Activated B cell treated with CpG ODN at 0.5 μM for 24 hours (primary cell): ENCODE measurements around the gene IFNAR2. TPM values are rescaled to one million over a fixed set of nuclear protein-coding genes. Genes with fewer than 3 reads are reported as not detected.
"Not testable (repeated sequence)": the region's sequence is repeated elsewhere in the genome, so short reads cannot be mapped to it uniquely, and the experiment has no call there.

Experiments
- ATAC-seq: fragments of 200-7000 bp; cut with Tn5 transposase; one replicate; pipeline ENCODE4 v1.10.0; 2021; ENCODE audit warnings: low read depth, mild to moderate bottlenecking, moderate library complexity
- CTCF ChIA-PET: fragments of 350-600 bp; sonication (Branson Sonifier 250); formaldehyde crosslinking; loops from one replicate; lab custom pipeline; 2021; ENCODE audit warnings: antibody characterized with exemption; lab: Charles Lee
- POLR2A ChIA-PET: fragments of 350-600 bp; sonication (Branson Sonifier 250); formaldehyde crosslinking; loops from one replicate; lab custom pipeline; 2021; ENCODE audit warnings: antibody characterized with exemption; lab: Charles Lee
- DNase-seq: peaks from one replicate; pipeline ENCODE4 v3.0.0; 2022
- H3K27ac Mint-ChIP-seq: one replicate; pipeline ENCODE4 v1.8.0; 2020; ENCODE audit warnings: mixed read lengths
- H3K27me3 Mint-ChIP-seq: one replicate; pipeline ENCODE4 v1.8.0; 2021; ENCODE audit warnings: mixed read lengths
- H3K36me3 Mint-ChIP-seq: one replicate; pipeline ENCODE4 v1.8.0; 2021; ENCODE audit warnings: low read depth, mixed read lengths
- H3K4me1 Mint-ChIP-seq: one replicate; pipeline ENCODE4 v1.8.0; 2021; ENCODE audit warnings: mixed read lengths
- H3K4me3 Mint-ChIP-seq: one replicate; pipeline ENCODE4 v1.8.0; 2020; ENCODE audit warnings: mild to moderate bottlenecking, mixed read lengths
- H3K9me3 Mint-ChIP-seq: one replicate; pipeline ENCODE4 v1.8.0; 2020; ENCODE audit warnings: mixed read lengths
- CTCF ChIP-seq: fragments of 200-600 bp; IDR thresholded peaks from one replicate; pipeline ENCODE4 v1.8.0; 2022; ENCODE audit warnings: antibody characterized with exemption, mild to moderate bottlenecking
- intact Hi-C: fragments of 100-400 bp; cut with micrococcal nuclease; formaldehyde crosslinking; loops from one replicate; pipeline ENCODE4 v1.15.1; 2024
- total RNA-seq: library from RNA; stranded (reverse); gene quantifications from 2 replicates; pipeline ENCODE4 v1.2.3, GENCODE V29; 2022

Gene IFNAR2
- total RNA-seq, 1 donor from 2014 or later: 29.2 TPM

- ChIA-PET POLR2A (interaction anchor here (0.7 to 1.1 kb wide), 3 partner anchors 10 to 49 kb away, joined by 3 read pairs; partner anchors contain the start of gene IFNAR2), CTCF (interaction anchor here (1.0 kb wide), 1 partner anchor 22 kb away, joined by 3 read pairs; no protein-coding TSS in a partner anchor)
- H3K27me3 Mint-ChIP-seq: no peaks in the 10 kb centered on the region
- H3K9me3 Mint-ChIP-seq: no peaks in the 10 kb centered on the region
- no peak for TF ChIP-seq CTCF
- no peak for ATAC-seq
- no peaks in the 10 kb centered on the region for H3K36me3 Mint-ChIP-seq
- intact Hi-C loops: no loop called here
- peaks cover 44% of the 10 kb centered on the region for H3K4me1 Mint-ChIP-seq
- H3K27ac Mint-ChIP-seq: no peak overlapping the region
- DNase-seq: no peak
- no peak overlapping the region for H3K4me3 Mint-ChIP-seq
Observed at GRCh38 chr21:33219300-33219699, 10.4 kb upstream of the IFNAR2 start.

- Mint-ChIP-seq H3K27ac (no peak overlapping the region), H3K27me3 (no peaks in the 10 kb centered on the region), H3K9me3 (no peaks in the 10 kb centered on the region), H3K4me1 (peaks cover 40% of the 10 kb centered on the region), H3K4me3 (no peak overlapping the region), H3K36me3 (no peaks in the 10 kb centered on the region)
- ATAC-seq: no peak
- CTCF ChIA-PET: interaction anchor here (1.0 kb wide), 1 partner anchor 23 kb away, joined by 3 read pairs; no protein-coding TSS in a partner anchor
- TF ChIP-seq CTCF: no peak
- no peak for DNase-seq
- intact Hi-C loops: no loop called here
- POLR2A ChIA-PET: interaction anchor here (0.6 to 1.0 kb wide), 2 partner anchors 10 to 296 kb away, joined by 3 read pairs; partner anchors contain the start of gene IFNAR2
Observed at GRCh38 chr21:33219954-33220353, 9.8 kb upstream of the IFNAR2 start.

GRCh38 chr21:33225376-33225775, 4.4 kb upstream of the IFNAR2 start:
- H3K4me1 Mint-ChIP-seq, H3K27ac Mint-ChIP-seq, H3K36me3 Mint-ChIP-seq, ATAC-seq, H3K9me3 Mint-ChIP-seq, H3K4me3 Mint-ChIP-seq, H3K27me3 Mint-ChIP-seq, CTCF ChIA-PET, POLR2A ChIA-PET, intact Hi-C loops, DNase-seq: not testable (repeated sequence)

GRCh38 chr21:33228455-33228854, 1.3 kb upstream of the IFNAR2 start:
- H3K36me3 Mint-ChIP-seq: peaks cover 13% of the 10 kb centered on the region
- ChIA-PET POLR2A (interaction anchor here (1.4 to 5.4 kb wide), 3 partner anchors 10 to 39 kb away, joined by 3 to 45 read pairs (median 9); partner anchors contain the start of gene IL10RB), CTCF (interaction anchor here (1.0 kb wide), 1 partner anchor 31 kb away, joined by 3 read pairs; no protein-coding TSS in a partner anchor)
- no peaks in the 10 kb centered on the region for H3K27me3 Mint-ChIP-seq
- intact Hi-C loops: no loop called here
- no peak for ATAC-seq
- no peak for TF ChIP-seq CTCF
- H3K27ac Mint-ChIP-seq: no peak overlapping the region
- no peaks in the 10 kb centered on the region for H3K9me3 Mint-ChIP-seq
- H3K4me1 Mint-ChIP-seq: peaks cover 35% of the 10 kb centered on the region
- no peak overlapping the region for H3K4me3 Mint-ChIP-seq
- DNase-seq: no peak

- ATAC-seq (peak; percentile 2), DNase-seq (no peak)
- ChIA-PET POLR2A (interaction anchor here (1.4 to 5.4 kb wide), 4 partner anchors 9 to 38 kb away, joined by 3 to 45 read pairs (median 6); partner anchors contain the start of gene IL10RB), CTCF (no interaction called here)
- Mint-ChIP-seq H3K27ac (peak overlapping the region; percentile 84), H3K36me3 (peaks cover 14% of the 10 kb centered on the region), H3K27me3 (no peaks in the 10 kb centered on the region), H3K4me1 (peaks cover 40% of the 10 kb centered on the region), H3K4me3 (peak overlapping the region; percentile 84), H3K9me3 (no peaks in the 10 kb centered on the region)
- intact Hi-C loops: loop anchor here (1.0 kb wide), 1 partner anchor 37 kb away; the partner anchor contains the start of gene IL10RB
- no peak for TF ChIP-seq CTCF
Observed at GRCh38 chr21:33229099-33229783, 497 bp upstream of the IFNAR2 start.
